Body of pancreas (tissue), 4 donors: ENCODE data around the gene STPG1.

Experiments used
- CTCF ChIP-seq, 7 experiments: fragments of 450-650 bp in 4 of 7; fragments of 200-600 bp in 3 of 7; sonication (generic) in 3 of 7; IDR thresholded peaks; one replicate each; pipeline ENCODE4 v1.5.1; 2016 to 2019; ENCODE audit warnings: antibody characterized with exemption in 7 of 7
- POLR2A ChIP-seq, 3 donors: fragments of 450-650 bp; IDR thresholded peaks; one replicate each; pipeline ENCODE4 v1.6.1; 2016; ENCODE audit warnings: antibody characterized with exemption in 3 of 3, mild to moderate bottlenecking in 2 of 3

- TF ChIP-seq CTCF (IDR thresholded peaks at IDR 0.05): no peak
- TF ChIP-seq POLR2A (IDR thresholded peaks at IDR 0.05): no peak
Observed at GRCh38 chr1:24317081-24317480, 96.5 kb downstream of the STPG1 start.
